Measurements from ENCODE around the gene ADORA2A. TPM values are rescaled to one million over a fixed set of nuclear protein-coding genes. Genes with fewer than 3 reads are reported as not detected.

The ADORA2A gene
- total and polyA plus RNA-seq, 4 donors = 5.5 to 54.9 (median 22.8) TPM

GRCh38 chr22:24408630-24409029 lies 18.8 kb upstream of the ADORA2A start:
- WGBS, 2 donors = 82 to 87% methylated on average over 7 of the region's 7 CpGs
- Histone ChIP-seq H3K9ac (ENCODE audit: insufficient read depth in 1 of 2, low read length in 2 of 2) (no peak overlapping the region), H3K27ac (ENCODE audit: low read depth in 1 of 2, low read length in 1 of 2) (no peak overlapping the region), H3K4me1 (ENCODE audit: control insufficient read depth in 5 of 5, insufficient read depth in 5 of 5, low read length in 5 of 5) (peaks cover 11 to 40% (median 22%) of the 10 kb centered on the region in 5 donors), H3K36me3 (ENCODE audit: control insufficient read depth in 4 of 4, insufficient read depth in 4 of 4, low read length in 4 of 4) (peaks cover 0 to 37% (median 16%) of the 10 kb centered on the region in 4 donors), H3K9me3 (ENCODE audit: control insufficient read depth in 4 of 4, insufficient read depth in 3 of 4, low read length in 3 of 4) (no peaks in the 10 kb centered on the region), H3K27me3 (ENCODE audit: control insufficient read depth in 3 of 3, insufficient read depth in 3 of 3, low read length in 2 of 3) (no peaks in the 10 kb centered on the region), H3K4me3 (no peak overlapping the region)
- TF ChIP-seq CTCF (IDR thresholded peaks at IDR 0.05; ENCODE audit: control extremely low read depth, extremely low read depth) = no peak
- DNase-seq (peak in 1 of 3 donors; percentile 34), ATAC-seq (ENCODE audit: insufficient read depth, low FRiP score) (no peak)

GRCh38 chr22:24409707-24410106 lies 17.7 kb upstream of the ADORA2A start:
- Histone ChIP-seq H3K36me3 (ENCODE audit: control insufficient read depth in 4 of 4, insufficient read depth in 4 of 4, low read length in 4 of 4) (peaks cover 0 to 39% (median 19%) of the 10 kb centered on the region in 4 donors), H3K27me3 (ENCODE audit: control insufficient read depth in 3 of 3, insufficient read depth in 3 of 3, low read length in 2 of 3) (no peaks in the 10 kb centered on the region), H3K9ac (ENCODE audit: insufficient read depth in 1 of 2, low read length in 2 of 2) (no peak overlapping the region), H3K4me3 (no peak overlapping the region), H3K4me1 (ENCODE audit: control insufficient read depth in 5 of 5, insufficient read depth in 5 of 5, low read length in 5 of 5) (peaks cover 6 to 29% (median 11%) of the 10 kb centered on the region in 5 donors), H3K27ac (ENCODE audit: low read depth in 1 of 2, low read length in 1 of 2) (no peak overlapping the region), H3K9me3 (ENCODE audit: control insufficient read depth in 4 of 4, insufficient read depth in 3 of 4, low read length in 3 of 4) (no peaks in the 10 kb centered on the region)
- TF ChIP-seq CTCF (IDR thresholded peaks at IDR 0.05; ENCODE audit: control extremely low read depth, extremely low read depth) = no peak
- ATAC-seq (ENCODE audit: insufficient read depth, low FRiP score) (no peak), DNase-seq (no peak)
- WGBS, 2 donors = 80 to 85% methylated on average over 9 of the region's 9 CpGs

GRCh38 chr22:24410110-24410856 lies 17.1 kb upstream of the ADORA2A start:
- no peak for TF ChIP-seq CTCF (IDR thresholded peaks at IDR 0.05; ENCODE audit: control extremely low read depth, extremely low read depth)
- WGBS, 2 donors = 83 to 84% methylated on average over 8 of the region's 8 CpGs
- ATAC-seq (ENCODE audit: insufficient read depth, low FRiP score) = no peak

More at GRCh38 chr22:24410110-24410856, 17.1 kb upstream of the ADORA2A start:
- H3K36me3 ChIP-seq (ENCODE audit: control insufficient read depth in 4 of 4, insufficient read depth in 4 of 4, low read length in 4 of 4) = peaks cover under 1 to 38% (median 21%) of the 10 kb centered on the region in 4 donors
- H3K9me3 ChIP-seq (ENCODE audit: control insufficient read depth in 4 of 4, insufficient read depth in 3 of 4, low read length in 3 of 4) = no peaks in the 10 kb centered on the region
- no peak for DNase-seq
- no peak overlapping the region for H3K9ac ChIP-seq (ENCODE audit: insufficient read depth in 1 of 2, low read length in 2 of 2)
- no peaks in the 10 kb centered on the region for H3K27me3 ChIP-seq (ENCODE audit: control insufficient read depth in 3 of 3, insufficient read depth in 3 of 3, low read length in 2 of 3)
- no peak overlapping the region for H3K27ac ChIP-seq (ENCODE audit: low read depth in 1 of 2, low read length in 1 of 2)
- H3K4me3 ChIP-seq = no peak overlapping the region
- peaks cover 5 to 24% (median 8%) of the 10 kb centered on the region in 5 donors for H3K4me1 ChIP-seq (ENCODE audit: control insufficient read depth in 5 of 5, insufficient read depth in 5 of 5, low read length in 5 of 5)
